HG02588 (cell line): Measurements from ENCODE around the gene IFNLR1.
A peak's percentile ranks its signal among the peaks of the same experiment; 100 is the strongest.

Experiments
- ATAC-seq: cut with Tn5 transposase; IDR thresholded peaks from one replicate; pipeline ENCODE4 v1.9.1; 2021; ENCODE audit warnings: mild to moderate bottlenecking, moderate library complexity; ENCODE audit not compliant: unreplicated experiment

IFNLR1 gene

DNA sequence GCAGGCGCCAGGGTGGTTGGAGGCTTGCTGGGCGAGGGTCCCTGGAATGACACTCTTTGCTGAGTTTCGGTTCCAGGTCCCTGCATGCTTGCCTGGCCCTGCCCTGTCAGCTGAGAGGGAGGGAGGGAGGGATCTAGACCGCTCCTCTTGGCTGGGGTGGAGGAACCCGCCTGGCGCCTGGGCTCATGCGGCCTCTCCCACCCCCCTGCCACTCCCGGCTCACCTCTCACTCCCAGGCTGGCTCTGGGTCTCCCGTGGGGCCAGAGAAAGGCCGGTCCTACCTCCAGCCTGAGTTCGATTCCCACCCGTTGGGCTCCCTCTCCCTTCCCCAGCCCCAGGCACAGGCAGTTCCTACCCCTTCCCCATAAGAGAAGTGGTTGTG is 19.0 kb upstream of the IFNLR1 start:
- ATAC-seq: no peak

DNA sequence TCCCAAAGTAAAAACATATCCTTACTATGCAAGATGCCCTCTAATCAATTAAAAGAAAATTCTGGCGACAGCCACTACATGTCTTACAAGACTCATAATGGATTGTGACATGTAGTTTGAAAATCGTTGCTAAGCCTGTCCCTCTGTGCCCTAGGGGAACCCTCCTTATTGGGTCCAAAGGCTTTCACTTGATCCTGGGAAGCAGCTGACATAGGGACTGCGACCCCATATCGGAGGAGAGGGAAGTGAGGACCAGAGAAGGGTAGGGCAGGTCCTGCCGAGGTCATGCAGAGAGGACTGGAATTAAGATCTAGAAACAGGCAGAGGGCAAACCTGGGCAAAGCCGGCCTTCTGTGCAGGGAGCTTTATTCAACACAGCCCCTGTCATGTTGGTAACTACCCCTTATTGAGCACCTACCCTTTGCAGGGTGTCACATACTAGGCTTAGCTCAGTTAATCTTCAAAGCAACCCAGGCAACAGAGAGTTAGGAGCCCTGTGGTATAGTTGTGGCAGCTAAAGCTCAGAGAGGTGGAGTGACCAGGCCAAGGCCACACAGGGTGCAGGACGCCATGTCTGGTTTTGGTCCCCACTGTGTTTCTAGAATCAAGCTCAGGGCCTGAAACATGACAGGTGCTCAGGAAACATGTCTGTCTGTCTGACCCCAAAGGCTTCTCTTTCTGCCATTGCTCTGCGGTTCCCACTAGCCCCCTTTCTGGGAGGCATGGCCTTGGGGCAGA is 18.4 kb upstream of the IFNLR1 start:
- ATAC-seq: no peak

DNA sequence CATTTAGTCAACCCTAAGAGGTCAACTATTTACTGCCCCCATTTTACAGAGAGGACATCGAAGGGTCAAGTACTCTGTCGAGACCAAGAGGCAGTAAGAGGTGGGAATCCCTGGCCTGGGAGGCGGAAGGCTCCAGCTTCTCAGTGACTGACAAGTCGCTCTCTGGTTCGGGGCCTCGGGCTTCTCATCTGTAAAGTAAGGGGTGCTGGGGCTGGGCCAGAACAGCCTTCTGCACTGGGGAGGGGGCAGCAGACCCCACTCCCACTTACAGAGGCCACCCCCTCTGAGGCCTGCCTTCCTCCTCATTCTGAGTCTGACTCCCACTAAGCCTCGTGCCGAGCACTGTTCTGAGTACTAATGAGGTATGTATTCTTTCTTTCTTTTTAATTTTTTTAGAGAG is 17.0 kb upstream of the IFNLR1 start:
- ATAC-seq: no peak

DNA sequence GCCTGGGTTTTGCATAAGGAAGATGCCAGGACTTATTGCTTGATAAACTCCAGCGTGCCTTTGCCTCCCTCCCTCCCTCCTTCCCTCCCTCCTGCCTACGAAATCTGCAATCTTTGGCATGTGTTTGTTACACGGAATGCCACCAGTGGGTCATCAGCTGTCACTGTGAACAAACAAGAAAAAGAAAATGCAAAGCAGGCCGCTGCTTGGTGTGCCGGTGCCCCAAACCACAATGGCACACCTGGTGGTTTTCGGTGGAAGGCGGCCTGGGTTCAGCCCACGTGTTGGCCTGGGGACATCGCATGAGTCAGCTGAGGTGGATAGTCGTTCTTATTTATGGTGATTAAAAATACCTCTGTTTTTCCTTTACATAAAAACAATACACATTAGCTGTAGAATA is 16.3 kb upstream of the IFNLR1 start:
- ATAC-seq: peak; percentile 63

DNA sequence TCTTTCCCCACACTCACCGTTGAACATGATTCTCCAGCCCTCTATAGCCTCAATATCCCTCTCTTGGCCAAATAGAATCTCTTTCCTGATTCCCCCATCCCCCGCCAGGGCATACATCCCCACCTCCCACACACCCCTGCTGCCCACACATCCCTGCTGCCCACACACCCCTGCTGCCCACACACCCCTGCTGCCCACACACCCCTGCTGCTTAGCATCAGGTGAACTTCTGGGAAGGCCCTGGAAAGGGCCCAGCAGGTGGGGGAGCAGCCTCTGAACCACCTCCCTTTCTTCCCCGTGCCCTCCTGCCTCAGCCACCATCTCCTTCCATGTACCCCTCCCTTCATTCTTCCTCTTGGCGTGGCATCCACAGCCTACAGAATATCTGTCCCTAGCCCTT is 15.9 kb upstream of the IFNLR1 start:
- ATAC-seq: peak; percentile 12

DNA sequence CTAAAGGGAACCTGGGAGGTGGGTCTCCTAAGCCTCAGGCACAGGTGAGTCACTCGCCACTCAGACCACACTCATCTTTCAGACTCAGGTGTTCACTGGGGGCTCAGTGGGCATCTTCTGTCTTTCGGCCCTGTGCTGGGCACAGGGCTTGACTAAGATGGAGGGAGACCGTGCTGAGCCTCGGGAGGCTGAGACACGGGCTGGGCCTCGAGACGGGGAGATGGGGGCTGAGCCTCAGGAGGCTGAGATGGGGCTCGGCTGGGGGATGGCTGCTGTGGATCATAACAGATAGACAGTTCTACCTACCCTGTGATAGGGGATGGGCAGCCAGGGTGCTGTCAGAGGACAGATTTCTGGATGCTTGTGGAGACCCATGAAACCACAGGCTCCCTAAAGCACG is 15.5 kb upstream of the IFNLR1 start:
- no peak for ATAC-seq

DNA sequence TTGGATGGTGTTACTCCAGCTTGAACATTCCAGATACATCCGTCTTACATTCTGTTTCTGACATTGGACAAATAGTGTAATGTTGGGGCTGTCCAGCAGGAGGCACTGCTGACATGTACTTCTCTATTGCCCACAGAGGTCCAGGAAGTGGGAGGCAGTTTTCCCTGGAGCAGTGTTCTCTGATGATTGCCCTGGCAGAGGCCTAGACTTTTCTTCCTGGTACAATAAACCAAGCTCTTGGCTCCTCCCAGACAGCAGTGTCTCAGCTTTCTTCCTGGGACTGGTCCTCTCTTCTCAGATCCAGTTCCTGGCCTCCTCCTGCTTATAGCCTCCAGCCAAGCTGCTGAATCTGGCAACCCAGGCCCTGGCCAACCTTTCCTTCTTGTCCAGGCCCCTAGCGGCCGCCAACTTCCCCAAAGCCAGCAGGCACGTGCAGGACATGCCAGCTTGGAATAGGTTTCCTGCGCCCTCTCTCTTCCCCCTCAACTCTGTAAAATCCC is 14.9 kb upstream of the IFNLR1 start:
- no peak for ATAC-seq

DNA sequence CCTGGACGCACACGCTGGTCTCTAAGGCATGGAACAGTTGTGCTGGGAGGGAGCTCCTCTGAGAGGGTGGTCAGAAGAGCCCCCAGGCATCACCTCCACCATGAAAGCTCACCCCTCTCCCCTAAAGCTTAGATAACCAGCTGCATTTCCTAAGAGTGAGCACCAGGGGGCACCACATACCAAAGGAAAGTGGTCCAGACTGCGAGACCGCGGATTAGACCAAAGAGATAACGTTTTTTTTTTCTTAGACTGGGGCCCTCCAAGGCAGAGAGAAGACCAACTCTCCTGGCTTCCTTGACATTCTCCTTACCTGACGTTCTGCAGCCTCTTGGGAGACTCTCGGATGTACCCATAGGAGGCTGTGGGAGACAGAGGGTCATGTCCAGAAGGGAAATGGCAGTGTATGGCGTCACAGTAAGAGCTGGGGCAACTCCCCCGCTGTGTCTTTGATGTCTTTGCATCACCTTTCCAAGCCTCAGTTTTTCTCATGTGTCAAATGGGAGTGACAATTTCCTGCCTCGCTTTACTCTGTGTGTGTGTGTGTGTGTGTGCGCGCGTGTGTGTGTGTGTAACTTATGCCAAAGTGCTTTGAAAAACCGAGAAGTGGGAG is 12.3 kb upstream of the IFNLR1 start:
- no peak for ATAC-seq

GRCh38 chr1:24198766-24199165 is 11.7 kb upstream of the IFNLR1 start:
- ATAC-seq: no peak

DNA sequence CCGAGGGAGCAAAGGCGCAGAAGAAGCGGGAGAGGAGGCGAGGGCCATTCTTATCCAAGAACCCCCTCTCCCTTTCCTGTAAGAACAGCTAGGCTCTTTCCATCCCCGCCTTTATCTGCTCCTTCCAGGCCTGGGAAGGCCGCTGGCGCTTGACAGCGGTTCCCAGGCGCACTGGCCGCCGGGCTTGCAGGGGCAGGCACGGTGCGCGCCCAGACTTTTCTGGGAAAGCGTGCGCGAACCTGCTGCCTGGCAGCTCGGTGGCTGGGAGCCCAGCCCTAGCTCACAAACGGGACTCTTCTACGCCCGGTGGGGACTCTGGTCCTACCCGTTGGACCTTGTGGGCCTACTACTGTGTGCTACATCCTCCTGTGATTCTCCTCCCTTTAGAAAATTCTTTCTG is 8.8 kb upstream of the IFNLR1 start:
- ATAC-seq: no peak

DNA sequence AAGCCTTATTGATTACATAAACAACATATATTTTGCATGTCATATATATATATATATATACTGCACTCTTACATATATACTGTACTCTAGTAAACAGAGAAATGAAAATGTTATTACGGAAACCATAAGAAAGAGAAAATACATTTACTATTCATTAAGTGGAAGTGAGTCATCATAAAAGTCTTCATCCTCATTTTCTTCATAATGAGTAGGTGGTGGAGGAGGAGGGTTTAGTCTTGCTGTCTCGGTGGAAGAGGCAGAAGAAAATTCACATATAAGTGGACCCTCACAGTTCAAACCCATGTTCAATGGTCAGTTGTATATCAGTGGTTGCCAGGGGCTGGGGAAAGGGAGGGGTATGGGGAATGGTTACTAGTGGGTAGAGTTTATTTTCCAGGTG is 8.0 kb upstream of the IFNLR1 start:
- ATAC-seq: no peak

GRCh38 chr1:24193046-24193445 is 6.0 kb upstream of the IFNLR1 start:
- no peak for ATAC-seq

- ATAC-seq: peak; percentile 30
Observed at GRCh38 chr1:24191860-24192259, 4.8 kb upstream of the IFNLR1 start.

GRCh38 chr1:24190983-24191461 is 3.9 kb upstream of the IFNLR1 start:
- ATAC-seq: peak; percentile 42

GRCh38 chr1:24189528-24189927 is 2.4 kb upstream of the IFNLR1 start:
- ATAC-seq: no peak

DNA sequence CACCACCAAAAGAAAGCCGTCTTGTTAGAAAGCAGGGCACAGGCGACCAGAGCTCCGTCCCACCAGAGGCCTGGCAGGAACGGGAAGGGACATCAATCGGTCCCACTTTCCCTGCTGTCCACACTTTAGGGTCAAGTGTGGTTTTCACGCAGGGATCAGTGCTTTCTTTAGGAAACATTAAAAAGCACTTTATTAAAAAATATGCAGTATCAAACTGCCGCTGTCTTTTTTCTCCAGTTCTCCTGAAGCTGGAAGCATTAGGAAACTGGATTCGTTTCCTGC is 437 bp downstream of the IFNLR1 start:
- no peak for ATAC-seq

GRCh38 chr1:24186031-24186710 is 918 bp downstream of the IFNLR1 start:
- no peak for ATAC-seq

DNA sequence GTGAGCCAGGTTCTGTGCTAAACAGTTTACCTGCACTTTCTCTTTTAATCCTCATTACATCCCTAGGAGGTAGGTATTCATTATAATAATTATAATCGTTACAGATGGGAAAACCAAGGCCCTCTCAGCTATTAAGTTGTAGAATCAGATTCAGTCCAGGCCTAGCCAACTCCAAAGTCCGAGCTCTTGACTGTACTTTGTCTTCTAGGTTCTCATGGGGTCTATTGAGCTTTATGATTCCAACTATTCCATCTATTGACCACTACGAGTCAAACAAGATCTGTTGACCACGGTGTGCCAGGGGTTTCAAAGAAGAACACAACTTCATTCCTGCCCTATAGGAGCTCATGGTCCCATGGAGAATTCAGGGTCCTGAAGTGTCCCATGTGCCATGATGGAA is 2.0 kb downstream of the IFNLR1 start:
- no peak for ATAC-seq

DNA sequence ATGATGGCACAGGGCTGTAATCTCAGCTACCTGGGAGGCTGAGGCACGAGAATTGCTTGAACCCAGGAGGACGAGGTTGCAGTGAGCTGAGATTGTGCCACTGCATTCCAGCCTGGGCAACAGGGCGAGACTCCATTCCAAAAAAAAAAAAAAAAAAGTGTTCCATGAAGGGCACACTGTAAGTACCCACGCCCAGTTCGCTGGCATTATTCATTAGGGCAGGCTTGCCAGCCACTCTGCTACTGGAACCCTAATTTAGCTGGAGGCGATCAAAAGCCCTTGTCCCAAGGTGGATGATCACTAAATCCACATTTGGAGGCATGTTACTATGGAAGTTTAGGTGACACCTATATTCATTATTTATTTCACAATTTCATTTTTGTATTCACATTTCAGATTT is 5.0 kb downstream of the IFNLR1 start:
- ATAC-seq: no peak

DNA sequence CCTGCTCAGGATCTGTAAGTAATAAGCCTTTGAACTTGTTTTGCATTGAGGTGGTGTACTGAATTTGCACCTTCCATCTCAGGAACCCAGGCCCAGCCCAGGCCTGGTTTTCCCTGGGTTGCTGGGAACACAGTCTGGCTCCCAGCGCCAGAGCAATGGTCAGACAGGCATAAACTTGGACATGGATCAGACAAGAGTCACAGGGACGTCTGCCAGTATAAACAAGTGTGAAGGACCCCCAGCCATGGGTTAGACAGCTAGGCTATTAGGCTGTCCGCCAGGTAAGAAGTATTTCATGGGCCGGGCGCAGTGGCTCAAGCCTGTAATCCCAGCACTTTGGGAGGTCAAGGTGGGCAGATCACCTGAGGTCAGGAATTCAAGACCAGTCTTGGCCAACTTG is 5.5 kb downstream of the IFNLR1 start:
- ATAC-seq: no peak

DNA sequence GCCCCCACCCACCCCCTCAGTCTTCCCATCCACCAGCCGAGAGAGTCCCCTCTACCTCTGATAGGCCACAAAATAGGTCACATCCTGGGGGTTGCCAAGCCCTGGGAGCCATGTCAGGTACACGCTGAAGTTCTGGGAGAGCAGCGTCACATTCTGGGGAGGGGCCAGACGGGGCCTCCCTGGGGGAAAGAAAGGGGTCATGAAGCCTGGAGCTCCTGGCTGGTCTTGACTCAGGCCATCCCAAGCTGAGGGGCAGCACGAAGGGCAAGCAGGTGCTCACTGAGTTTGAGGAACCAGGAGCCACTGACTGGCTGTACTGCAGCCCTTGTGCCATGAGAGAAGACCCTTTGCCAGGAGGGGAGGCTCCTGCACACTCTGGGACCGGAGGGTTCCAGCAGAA is 6.4 kb downstream of the IFNLR1 start:
- no peak for ATAC-seq

DNA sequence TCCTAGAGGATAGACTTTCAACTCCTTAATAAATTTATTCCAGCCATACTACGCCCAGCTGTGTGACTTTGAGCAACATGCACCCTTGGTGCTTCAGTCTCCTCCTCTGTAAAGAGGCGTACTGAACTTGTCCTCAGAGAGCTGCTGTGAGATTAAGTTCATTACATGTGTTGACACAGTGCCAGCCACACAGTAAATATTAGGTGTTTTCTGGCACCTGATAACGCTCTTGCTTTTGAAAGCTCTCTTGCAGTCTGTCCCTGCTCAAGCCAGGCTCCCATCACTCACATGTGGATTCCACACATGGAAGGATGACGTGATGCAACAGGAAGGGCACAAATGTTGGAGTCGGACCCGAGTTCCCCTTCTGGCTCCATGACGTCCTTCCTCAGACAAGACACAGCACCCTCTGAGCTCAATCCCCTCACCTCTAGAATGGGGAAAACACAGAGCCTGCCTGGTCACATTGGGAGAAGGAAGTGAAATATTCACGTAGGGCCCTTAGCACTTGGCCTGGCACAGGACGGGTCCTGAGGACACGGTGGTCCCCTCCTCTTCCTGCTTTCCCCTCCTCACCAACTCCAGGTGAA is 7.7 kb downstream of the IFNLR1 start:
- ATAC-seq: no peak
